Testis (tissue), 2 donors: ENCODE results near the gene NOTCH1.

Experiments
- POLR2A ChIP-seq: fragments of 450-650 bp; IDR thresholded peaks from one replicate; pipeline ENCODE4 v1.6.1; 2017; ENCODE audit warnings: antibody characterized with exemption, mild to moderate bottlenecking, moderate library complexity
- TF ChIP-seq, protein P1 (sequence below), 3 experiments: fragments of 450-650 bp in 2 of 3; fragments of 200-600 bp in 1 of 3; sonication (generic) in 1 of 3; IDR thresholded peaks; one replicate each; pipeline ENCODE4 v1.5.1; 2016 to 2019; ENCODE audit warnings: antibody characterized with exemption in 3 of 3, mild to moderate bottlenecking in 2 of 3, moderate library complexity in 1 of 3

- TF ChIP-seq, protein P1, sequence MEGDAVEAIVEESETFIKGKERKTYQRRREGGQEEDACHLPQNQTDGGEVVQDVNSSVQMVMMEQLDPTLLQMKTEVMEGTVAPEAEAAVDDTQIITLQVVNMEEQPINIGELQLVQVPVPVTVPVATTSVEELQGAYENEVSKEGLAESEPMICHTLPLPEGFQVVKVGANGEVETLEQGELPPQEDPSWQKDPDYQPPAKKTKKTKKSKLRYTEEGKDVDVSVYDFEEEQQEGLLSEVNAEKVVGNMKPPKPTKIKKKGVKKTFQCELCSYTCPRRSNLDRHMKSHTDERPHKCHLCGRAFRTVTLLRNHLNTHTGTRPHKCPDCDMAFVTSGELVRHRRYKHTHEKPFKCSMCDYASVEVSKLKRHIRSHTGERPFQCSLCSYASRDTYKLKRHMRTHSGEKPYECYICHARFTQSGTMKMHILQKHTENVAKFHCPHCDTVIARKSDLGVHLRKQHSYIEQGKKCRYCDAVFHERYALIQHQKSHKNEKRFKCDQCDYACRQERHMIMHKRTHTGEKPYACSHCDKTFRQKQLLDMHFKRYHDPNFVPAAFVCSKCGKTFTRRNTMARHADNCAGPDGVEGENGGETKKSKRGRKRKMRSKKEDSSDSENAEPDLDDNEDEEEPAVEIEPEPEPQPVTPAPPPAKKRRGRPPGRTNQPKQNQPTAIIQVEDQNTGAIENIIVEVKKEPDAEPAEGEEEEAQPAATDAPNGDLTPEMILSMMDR (IDR thresholded peaks at IDR 0.05): no peak
- TF ChIP-seq POLR2A: no peak
Measured at GRCh38 chr9:136541179-136541578, 4.7 kb downstream of the NOTCH1 start.
